HG02973 (cell line): ENCODE data around the gene FBXW11.

Experiments
- ATAC-seq: cut with Tn5 transposase; IDR thresholded peaks from one replicate; pipeline ENCODE4 v1.9.1; 2021; ENCODE audit warnings: moderate library complexity; ENCODE audit not compliant: unreplicated experiment

FBXW11 gene

GRCh38 chr5:171846323-171846722 is 160.1 kb downstream of the FBXW11 start:
- no peak for ATAC-seq

- ATAC-seq = no peak
These were observed 160.6 kb downstream of the FBXW11 start for GRCh38 chr5:171845857-171846256.

DNA sequence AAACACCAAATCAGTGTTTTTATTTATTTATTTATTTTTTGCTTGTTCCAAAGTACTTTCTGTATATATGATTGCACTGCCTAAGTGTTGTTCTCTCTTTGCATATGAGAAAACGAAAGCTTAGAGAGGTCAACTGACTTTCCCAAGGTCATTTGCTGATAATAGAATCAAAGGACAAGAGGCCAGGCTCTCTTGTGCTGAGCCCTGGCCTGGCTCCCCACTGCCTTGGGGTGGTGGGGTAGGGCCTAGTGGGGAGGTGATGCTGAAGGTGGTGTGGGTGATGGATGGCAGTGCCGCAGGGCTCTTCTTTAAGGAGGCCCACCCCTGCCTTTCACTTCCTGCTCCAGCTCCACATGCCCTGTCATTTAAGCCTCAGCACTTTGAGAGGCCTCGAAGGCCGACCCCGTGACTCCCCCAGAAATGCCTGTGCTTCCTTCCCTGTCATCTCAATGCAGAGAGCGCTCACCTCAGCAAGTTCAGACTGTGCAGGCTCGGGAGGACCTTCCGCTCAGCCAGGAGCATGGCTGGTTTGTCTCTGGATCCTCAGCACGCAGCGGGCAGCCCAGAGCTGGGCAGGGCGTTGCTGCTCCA is 161.3 kb downstream of the FBXW11 start:
- no peak for ATAC-seq

GRCh38 chr5:171842777-171843328 is 163.6 kb downstream of the FBXW11 start:
- no peak for ATAC-seq

DNA sequence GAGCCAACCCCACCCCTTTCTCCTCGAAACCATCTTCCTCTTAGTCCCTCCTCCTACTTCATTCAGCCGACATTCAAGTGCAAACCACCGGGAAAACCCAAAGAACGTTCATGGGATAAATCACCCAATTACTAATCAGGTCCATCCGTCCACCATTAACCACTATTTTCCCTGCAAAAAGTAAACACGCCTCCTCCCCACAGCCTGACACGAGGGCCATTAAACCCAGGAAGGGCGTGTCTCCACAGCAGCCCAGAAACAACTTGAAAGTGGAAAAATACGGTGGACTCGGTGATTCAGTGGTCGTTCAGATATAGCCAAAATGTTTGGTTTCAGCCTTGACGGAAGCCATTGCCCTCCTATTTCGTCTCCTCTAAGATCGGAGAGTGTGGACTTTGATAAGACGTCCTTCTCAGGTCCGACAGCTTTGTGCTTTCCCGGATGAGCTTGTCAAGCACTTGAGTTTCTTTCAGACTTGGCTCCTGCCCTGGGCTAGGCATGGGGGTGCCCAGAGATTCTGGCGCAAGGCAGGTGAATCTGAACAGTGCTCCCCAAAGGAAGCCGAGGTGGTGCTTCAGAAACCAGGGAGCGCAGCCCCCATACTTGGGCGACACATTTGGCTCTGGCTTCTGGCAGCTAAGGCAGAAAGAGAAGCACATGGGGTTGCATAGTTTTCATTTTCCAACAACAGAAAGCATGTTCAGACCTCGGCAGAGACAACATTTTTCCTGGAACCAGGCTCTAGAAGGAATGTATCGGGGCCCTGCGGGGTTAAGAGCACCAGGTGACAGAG is 164.3 kb downstream of the FBXW11 start:
- ATAC-seq = no peak

- no peak for ATAC-seq
These were observed 165.5 kb downstream of the FBXW11 start for GRCh38 chr5:171840711-171841522.

GRCh38 chr5:171840066-171840465 is 166.4 kb downstream of the FBXW11 start:
- no peak for ATAC-seq

DNA sequence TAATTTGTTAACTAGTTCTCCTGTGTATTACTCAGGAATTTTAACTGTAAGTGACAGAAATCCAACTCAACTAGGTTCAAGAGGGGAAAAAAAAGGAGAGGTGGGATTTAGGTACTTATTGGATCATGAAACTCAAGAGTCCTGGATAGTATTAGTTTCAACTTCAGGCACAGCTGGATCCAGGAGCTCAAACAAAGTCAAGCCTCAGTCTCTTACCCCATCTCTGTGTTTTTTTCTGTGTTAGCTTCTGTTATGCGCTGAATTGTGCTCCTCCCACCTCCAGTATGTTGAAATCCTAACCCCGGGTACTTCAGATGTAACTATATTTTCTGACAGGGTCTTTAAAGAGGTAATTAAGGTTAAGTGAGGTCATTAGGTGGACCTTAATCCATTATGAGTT is 167.3 kb downstream of the FBXW11 start:
- no peak for ATAC-seq

GRCh38 chr5:171838066-171838465 is 168.4 kb downstream of the FBXW11 start:
- no peak for ATAC-seq

GRCh38 chr5:171837522-171837921 is 168.9 kb downstream of the FBXW11 start:
- ATAC-seq = no peak

DNA sequence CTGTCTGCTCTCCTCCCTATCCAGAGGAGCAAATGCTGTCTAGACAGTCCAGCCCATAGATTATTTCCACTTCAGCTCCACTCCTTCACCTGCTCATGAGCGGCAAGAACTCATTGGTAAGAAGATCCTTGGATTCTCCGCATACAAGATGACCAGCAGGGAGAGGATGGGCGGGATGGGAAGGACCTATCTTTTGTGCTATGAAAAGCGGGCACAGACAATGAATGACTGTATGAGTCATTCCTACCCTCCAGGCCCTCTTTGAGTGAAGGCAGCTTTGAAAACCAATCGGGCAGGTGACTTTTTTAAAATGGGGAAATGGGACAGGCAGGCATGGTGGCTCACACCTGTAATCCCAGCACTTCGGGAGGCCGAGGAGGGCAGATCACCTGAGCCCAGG is 171.4 kb downstream of the FBXW11 start:
- no peak for ATAC-seq

DNA sequence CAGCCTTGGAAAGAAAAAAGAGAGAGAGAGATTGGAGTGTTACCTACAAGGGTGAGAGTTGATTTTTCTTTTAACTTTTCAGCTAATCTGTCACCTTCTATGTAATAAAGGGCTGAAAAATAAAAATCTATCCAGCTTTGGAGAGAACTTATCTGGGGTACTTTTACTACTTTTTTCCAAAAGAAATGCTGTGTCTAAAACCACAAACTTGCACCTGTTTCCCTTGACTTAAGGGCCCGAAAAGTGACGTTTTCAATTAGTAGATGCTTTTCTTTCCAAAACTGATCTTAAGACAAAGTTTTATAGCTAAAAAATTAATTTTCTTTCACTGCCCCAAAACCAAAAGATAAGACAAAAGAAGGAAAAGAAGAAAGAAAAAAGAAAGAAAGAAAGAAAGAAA is 172.0 kb downstream of the FBXW11 start:
- ATAC-seq = no peak

DNA sequence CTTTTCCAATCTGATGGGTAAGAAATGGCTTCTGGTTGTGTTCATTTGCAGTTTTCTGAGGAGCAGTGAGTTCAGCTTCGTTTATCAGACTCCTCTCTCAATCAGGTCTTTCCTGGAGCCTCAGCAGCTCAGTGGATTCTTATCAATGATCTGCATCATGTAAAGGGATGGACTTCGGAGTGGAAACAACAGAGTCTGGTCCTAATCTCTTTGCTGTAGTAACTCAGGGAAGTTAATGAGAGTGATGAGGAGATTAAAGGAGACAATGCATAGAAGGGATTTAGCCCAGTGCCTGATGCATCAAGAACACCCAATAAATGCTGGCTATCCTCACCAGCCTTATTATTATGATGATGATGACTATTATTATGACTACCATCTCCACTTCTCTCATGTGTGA is 173.7 kb downstream of the FBXW11 start:
- ATAC-seq = no peak

GRCh38 chr5:171830686-171831085 is 175.8 kb downstream of the FBXW11 start:
- no peak for ATAC-seq

DNA sequence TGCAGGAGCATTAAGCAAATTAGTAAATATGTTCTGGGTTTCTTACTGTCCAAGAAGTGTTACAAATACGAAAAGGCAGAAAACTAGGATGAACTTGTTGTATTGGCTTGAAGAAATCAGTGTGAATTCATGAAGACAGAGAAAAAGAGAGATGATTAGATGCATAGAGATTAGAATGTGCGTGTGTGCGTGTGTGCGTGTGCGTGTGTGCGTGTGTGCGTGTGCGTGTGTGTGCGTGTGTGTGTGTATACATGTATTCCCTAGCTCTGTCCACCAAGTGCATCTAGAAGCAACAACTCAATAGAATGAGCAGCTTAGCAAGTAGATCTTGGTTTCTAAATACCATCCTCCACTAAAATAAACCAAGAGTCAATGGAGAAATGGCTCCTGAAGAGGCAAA is 179.3 kb downstream of the FBXW11 start:
- no peak for ATAC-seq

DNA sequence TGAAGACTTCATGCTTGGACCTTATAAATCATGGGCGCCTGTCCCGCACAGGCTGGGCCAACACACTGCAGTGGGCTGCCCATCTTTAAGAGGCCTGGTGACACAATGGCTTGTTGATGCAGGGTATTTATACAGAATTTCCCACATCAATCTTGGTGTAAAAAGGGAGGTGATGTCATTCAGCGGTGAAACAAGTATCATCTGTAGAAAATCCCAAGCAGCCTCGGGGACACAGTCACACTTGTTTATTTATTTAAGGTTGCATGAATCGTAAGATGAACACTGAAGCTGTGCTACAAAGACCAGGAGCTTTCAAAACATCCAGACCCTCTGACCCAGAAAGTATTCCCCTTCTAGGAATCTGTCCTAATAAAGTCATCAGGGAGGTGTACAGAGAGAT is 180.3 kb downstream of the FBXW11 start:
- no peak for ATAC-seq

- ATAC-seq = no peak
These were observed 181.4 kb downstream of the FBXW11 start for GRCh38 chr5:171825051-171825450.

- no peak for ATAC-seq
These were observed 183.2 kb downstream of the FBXW11 start for GRCh38 chr5:171823269-171823668.

DNA sequence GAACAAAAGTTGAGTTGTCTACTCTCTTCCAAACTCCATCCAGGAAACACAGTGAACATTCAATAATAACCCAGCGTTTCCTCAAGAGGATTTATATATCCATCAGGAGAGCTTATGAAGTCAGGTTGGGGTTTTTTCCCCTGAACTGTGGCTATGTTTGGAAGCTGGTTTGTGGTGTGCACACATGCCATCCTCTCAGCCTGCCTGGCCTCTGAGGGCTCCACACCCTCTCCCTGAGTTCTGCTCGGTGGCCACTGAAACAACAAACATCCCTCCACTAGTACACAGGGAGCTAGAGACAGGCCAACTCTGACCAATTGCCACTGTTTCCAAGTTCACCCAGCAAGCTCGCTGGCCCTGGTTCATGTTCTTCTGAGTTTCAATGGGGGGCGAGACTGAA is 185.2 kb downstream of the FBXW11 start:
- ATAC-seq = no peak

- ATAC-seq = no peak
These were observed 185.9 kb downstream of the FBXW11 start for GRCh38 chr5:171820561-171820960.

GRCh38 chr5:171816666-171817065 is 189.8 kb downstream of the FBXW11 start:
- ATAC-seq = no peak
